Measurements from ENCODE around the gene NPC1.

The NPC1 gene

DNA sequence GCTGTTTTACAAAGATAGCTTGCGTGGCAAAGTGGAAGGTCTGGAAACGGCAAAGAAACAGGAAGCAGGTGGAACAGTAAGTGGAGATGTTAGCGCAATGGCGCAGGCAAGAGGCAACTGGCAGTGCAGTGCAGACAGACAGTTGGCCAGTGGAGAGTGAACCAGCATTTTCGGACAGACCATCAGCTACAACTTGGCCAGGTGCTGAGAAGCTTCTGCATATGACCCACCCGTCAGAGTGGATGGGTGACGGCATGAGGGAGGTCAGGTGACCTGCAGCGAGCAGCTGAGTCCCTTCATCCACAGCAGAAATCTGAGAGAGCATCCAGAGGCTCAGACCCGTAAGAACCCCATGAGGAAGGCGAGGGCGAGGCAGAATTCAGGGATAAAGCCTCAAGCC lies 33.8 kb downstream of the NPC1 start:
- ChIA-PET POLR2A (no interaction called here), CTCF (interaction anchor here (1.2 to 1.4 kb wide), 3 partner anchors 15 to 36 kb away, joined by 3 to 4 read pairs (median 3); no protein-coding TSS in a partner anchor)

DNA sequence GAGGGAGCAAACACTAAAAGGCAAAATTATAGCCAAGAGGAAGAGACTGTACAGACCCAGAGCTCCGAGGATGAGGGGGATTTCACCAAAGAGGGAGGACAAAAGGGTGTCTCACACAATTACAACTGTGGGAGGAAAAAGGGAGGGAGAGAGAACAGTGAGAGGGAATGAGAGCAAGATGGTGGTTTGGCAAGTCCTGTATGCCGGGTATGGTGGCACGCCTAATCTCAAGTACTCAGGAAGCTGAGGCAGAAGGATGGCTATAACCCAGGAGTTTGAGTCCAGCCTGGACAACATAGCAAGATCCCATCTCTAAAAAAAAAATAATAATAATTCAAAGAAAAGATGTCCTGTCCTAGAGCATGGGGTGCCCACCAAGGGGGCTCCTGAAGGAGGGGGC lies 34.3 kb downstream of the NPC1 start:
- 89% methylated on average over 1 of the region's 3 CpGs for WGBS (ENCODE audit: insufficient coverage)
- H3K4me3 ChIP-seq (ENCODE audit: control insufficient read depth in 1 of 7, extremely low read depth in 1 of 7, insufficient read depth in 4 of 7, low read depth in 2 of 7, low read length in 6 of 7) = no peak overlapping the region
- ChIA-PET POLR2A (no interaction called here), CTCF (interaction anchor here (1.2 to 1.4 kb wide), 3 partner anchors 15 to 36 kb away, joined by 3 to 4 read pairs (median 3); no protein-coding TSS in a partner anchor)
- H3K9me3 ChIP-seq (ENCODE audit: control extremely low read depth in 1 of 5, control insufficient read depth in 4 of 5, insufficient read depth in 2 of 5, low read depth in 1 of 5, low read length in 4 of 5) = no peaks in the 10 kb centered on the region
- H3K36me3 ChIP-seq (ENCODE audit: control insufficient read depth in 4 of 4, insufficient read depth in 4 of 4, low read length in 3 of 4) = peaks cover 11 to 72% (median 55%) of the 10 kb centered on the region in 4 experiments
- DNase-seq = no peak
- peaks cover 0 to 5% (median 0%) of the 10 kb centered on the region in 4 experiments for H3K4me1 ChIP-seq (ENCODE audit: control extremely low read depth in 1 of 4, control insufficient read depth in 4 of 4, insufficient read depth in 4 of 4, low read length in 3 of 4)
- H3K27ac ChIP-seq (ENCODE audit: insufficient read depth in 1 of 2, low read depth in 1 of 2, low read length in 2 of 2, poor library complexity in 1 of 2, severe bottlenecking in 2 of 2) = no peak overlapping the region
- H3K27me3 ChIP-seq (replicated peaks in 2 of 5; ENCODE audit: control insufficient read depth in 4 of 5, insufficient read depth in 5 of 5, low read length in 4 of 5) = no peaks in the 10 kb centered on the region

More for the DNA sequence above, 33.8 kb downstream of the NPC1 start:
- H3K36me3 ChIP-seq (ENCODE audit: control insufficient read depth in 4 of 4, insufficient read depth in 4 of 4, low read length in 3 of 4) = peaks cover 11 to 72% (median 56%) of the 10 kb centered on the region in 4 experiments
- no peak overlapping the region for H3K27ac ChIP-seq (ENCODE audit: insufficient read depth in 1 of 2, low read depth in 1 of 2, low read length in 2 of 2, poor library complexity in 1 of 2, severe bottlenecking in 2 of 2)
- H3K4me1 ChIP-seq (ENCODE audit: control extremely low read depth in 1 of 4, control insufficient read depth in 4 of 4, insufficient read depth in 4 of 4, low read length in 3 of 4) = peaks cover 0 to 5% (median 0%) of the 10 kb centered on the region in 4 experiments
- 84% methylated on average over 11 of the region's 11 CpGs for WGBS (ENCODE audit: insufficient coverage)
- no peaks in the 10 kb centered on the region for H3K27me3 ChIP-seq (replicated peaks in 2 of 5; ENCODE audit: control insufficient read depth in 4 of 5, insufficient read depth in 5 of 5, low read length in 4 of 5)
- H3K4me3 ChIP-seq (ENCODE audit: control insufficient read depth in 1 of 7, extremely low read depth in 1 of 7, insufficient read depth in 4 of 7, low read depth in 2 of 7, low read length in 6 of 7) = no peak overlapping the region
- no peak for DNase-seq
- no peaks in the 10 kb centered on the region for H3K9me3 ChIP-seq (ENCODE audit: control extremely low read depth in 1 of 5, control insufficient read depth in 4 of 5, insufficient read depth in 2 of 5, low read depth in 1 of 5, low read length in 4 of 5)

DNA sequence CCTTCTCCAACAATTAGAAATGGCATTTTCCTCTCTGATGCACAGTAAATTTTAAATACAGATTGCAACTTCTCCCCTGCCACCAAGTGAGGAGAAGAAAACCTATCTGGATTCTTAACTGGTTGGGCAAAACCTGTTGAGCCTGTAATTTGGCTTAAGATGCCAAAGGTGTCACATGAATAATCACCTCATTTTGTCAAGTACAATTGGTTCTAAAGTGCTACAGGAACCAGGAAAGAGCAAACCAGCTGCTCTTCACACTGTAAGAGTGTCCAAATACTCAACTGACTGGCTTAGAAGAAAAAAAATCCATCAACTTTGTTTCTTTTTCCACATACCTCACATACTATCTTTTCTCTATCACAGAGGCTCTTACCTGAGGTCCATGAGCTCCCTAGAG lies 35.4 kb downstream of the NPC1 start:
- ChIA-PET CTCF (no interaction called here), POLR2A (no interaction called here)
- Histone ChIP-seq H3K36me3 (ENCODE audit: control insufficient read depth in 4 of 4, insufficient read depth in 4 of 4, low read length in 3 of 4) (peaks cover 11 to 70% (median 48%) of the 10 kb centered on the region in 4 experiments), H3K9me3 (ENCODE audit: control extremely low read depth in 1 of 5, control insufficient read depth in 4 of 5, insufficient read depth in 2 of 5, low read depth in 1 of 5, low read length in 4 of 5) (no peaks in the 10 kb centered on the region), H3K4me1 (ENCODE audit: control extremely low read depth in 1 of 4, control insufficient read depth in 4 of 4, insufficient read depth in 4 of 4, low read length in 3 of 4) (peaks cover 0 to 7% (median 0%) of the 10 kb centered on the region in 4 experiments), H3K27me3 (replicated peaks in 2 of 5; ENCODE audit: control insufficient read depth in 4 of 5, insufficient read depth in 5 of 5, low read length in 4 of 5) (no peaks in the 10 kb centered on the region), H3K27ac (ENCODE audit: insufficient read depth in 1 of 2, low read depth in 1 of 2, low read length in 2 of 2, poor library complexity in 1 of 2, severe bottlenecking in 2 of 2) (no peak overlapping the region), H3K4me3 (ENCODE audit: control insufficient read depth in 1 of 7, extremely low read depth in 1 of 7, insufficient read depth in 4 of 7, low read depth in 2 of 7, low read length in 6 of 7) (no peak overlapping the region)
- no peak for DNase-seq

DNA sequence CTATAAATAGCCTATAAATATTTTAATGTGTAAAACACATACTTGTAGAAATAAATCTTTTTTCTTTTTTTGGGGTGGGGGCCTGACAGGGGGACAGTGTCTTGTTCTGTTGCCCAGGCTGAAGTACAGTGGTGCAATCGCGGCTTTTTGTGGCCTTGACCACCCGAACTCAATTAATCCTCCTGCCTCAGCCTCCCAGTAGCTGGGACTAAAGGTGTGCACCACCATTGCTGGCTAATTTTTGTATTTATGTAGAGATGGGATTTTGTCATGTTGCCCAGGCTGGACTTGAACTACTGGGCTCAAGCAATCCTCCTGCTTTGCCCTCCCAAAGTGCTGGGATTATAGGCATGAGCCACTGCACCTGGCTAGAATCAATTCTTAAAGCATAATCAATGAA lies 37.6 kb downstream of the NPC1 start:
- Histone ChIP-seq H3K4me3 (ENCODE audit: control insufficient read depth in 1 of 7, extremely low read depth in 1 of 7, insufficient read depth in 4 of 7, low read depth in 2 of 7, low read length in 6 of 7) (no peak overlapping the region), H3K27me3 (replicated peaks in 2 of 5; ENCODE audit: control insufficient read depth in 4 of 5, insufficient read depth in 5 of 5, low read length in 4 of 5) (no peaks in the 10 kb centered on the region), H3K4me1 (ENCODE audit: control extremely low read depth in 1 of 4, control insufficient read depth in 4 of 4, insufficient read depth in 4 of 4, low read length in 3 of 4) (peaks cover 0 to 7% (median 0%) of the 10 kb centered on the region in 4 experiments), H3K27ac (ENCODE audit: insufficient read depth in 1 of 2, low read depth in 1 of 2, low read length in 2 of 2, poor library complexity in 1 of 2, severe bottlenecking in 2 of 2) (no peak overlapping the region), H3K9me3 (ENCODE audit: control extremely low read depth in 1 of 5, control insufficient read depth in 4 of 5, insufficient read depth in 2 of 5, low read depth in 1 of 5, low read length in 4 of 5) (no peaks in the 10 kb centered on the region), H3K36me3 (ENCODE audit: control insufficient read depth in 4 of 4, insufficient read depth in 4 of 4, low read length in 3 of 4) (peaks cover 11 to 66% (median 44%) of the 10 kb centered on the region in 4 experiments)
- ChIA-PET POLR2A (no interaction called here), CTCF (interaction anchor here (1.7 kb wide), 1 partner anchor 8 kb away, joined by 4 read pairs; no protein-coding TSS in a partner anchor)
- WGBS (ENCODE audit: insufficient coverage) = no CpG with 5 or more reads among the region's 3 CpGs
- no peak for DNase-seq

DNA sequence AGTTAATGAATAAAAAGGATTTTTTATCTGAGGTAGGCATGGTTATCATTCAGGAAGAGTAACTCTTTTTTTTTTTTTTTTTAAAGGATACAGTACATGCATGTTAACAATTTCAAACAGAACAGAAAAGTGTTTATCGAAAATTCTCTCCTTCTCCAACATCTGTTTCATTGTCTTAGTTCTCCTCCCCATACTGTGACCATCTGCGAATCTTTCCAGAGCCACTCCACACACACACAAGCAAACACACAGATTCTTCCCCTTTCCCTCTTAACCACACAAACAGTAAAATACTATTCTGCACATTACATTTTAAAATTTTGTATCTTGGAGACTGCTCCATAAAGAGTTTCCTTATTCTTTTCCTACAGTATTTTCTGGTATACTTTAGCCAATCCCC lies 38.0 kb downstream of the NPC1 start:
- DNase-seq = no peak
- Histone ChIP-seq H3K4me1 (ENCODE audit: control extremely low read depth in 1 of 4, control insufficient read depth in 4 of 4, insufficient read depth in 4 of 4, low read length in 3 of 4) (peaks cover 0 to 7% (median 0%) of the 10 kb centered on the region in 4 experiments), H3K27ac (ENCODE audit: insufficient read depth in 1 of 2, low read depth in 1 of 2, low read length in 2 of 2, poor library complexity in 1 of 2, severe bottlenecking in 2 of 2) (no peak overlapping the region), H3K9me3 (ENCODE audit: control extremely low read depth in 1 of 5, control insufficient read depth in 4 of 5, insufficient read depth in 2 of 5, low read depth in 1 of 5, low read length in 4 of 5) (no peaks in the 10 kb centered on the region), H3K27me3 (replicated peaks in 2 of 5; ENCODE audit: control insufficient read depth in 4 of 5, insufficient read depth in 5 of 5, low read length in 4 of 5) (no peaks in the 10 kb centered on the region), H3K4me3 (ENCODE audit: control insufficient read depth in 1 of 7, extremely low read depth in 1 of 7, insufficient read depth in 4 of 7, low read depth in 2 of 7, low read length in 6 of 7) (no peak overlapping the region), H3K36me3 (ENCODE audit: control insufficient read depth in 4 of 4, insufficient read depth in 4 of 4, low read length in 3 of 4) (peaks cover 11 to 65% (median 44%) of the 10 kb centered on the region in 4 experiments)
- POLR2A ChIA-PET = no interaction called here
- 95% methylated on average over 2 of the region's 2 CpGs for WGBS (ENCODE audit: insufficient coverage)
- CTCF ChIA-PET = no interaction called here

DNA sequence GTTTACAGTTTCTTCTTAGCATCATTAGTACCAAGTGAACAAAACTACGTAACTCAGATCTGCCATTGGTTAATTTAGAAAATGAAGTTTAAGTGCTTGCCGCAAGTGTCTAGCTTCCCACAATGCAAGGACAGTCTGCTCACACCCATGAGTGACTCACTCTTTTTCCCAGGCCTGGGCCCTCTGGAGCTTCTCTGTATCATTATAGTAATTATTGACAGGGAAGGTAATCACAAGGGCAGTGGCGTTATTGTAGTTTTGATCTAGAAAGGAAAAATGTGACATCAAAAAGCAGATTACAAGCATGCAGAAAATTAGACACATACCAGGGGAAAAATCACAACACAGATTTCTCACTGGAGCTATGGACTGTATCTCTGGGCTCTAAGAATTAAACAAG lies 38.5 kb downstream of the NPC1 start:
- Histone ChIP-seq H3K4me1 (ENCODE audit: control extremely low read depth in 1 of 4, control insufficient read depth in 4 of 4, insufficient read depth in 4 of 4, low read length in 3 of 4) (peaks cover 0 to 8% (median 0%) of the 10 kb centered on the region in 4 experiments), H3K27me3 (replicated peaks in 2 of 5; ENCODE audit: control insufficient read depth in 4 of 5, insufficient read depth in 5 of 5, low read length in 4 of 5) (no peaks in the 10 kb centered on the region), H3K9me3 (ENCODE audit: control extremely low read depth in 1 of 5, control insufficient read depth in 4 of 5, insufficient read depth in 2 of 5, low read depth in 1 of 5, low read length in 4 of 5) (no peaks in the 10 kb centered on the region), H3K27ac (ENCODE audit: insufficient read depth in 1 of 2, low read depth in 1 of 2, low read length in 2 of 2, poor library complexity in 1 of 2, severe bottlenecking in 2 of 2) (no peak overlapping the region), H3K4me3 (ENCODE audit: control insufficient read depth in 1 of 7, extremely low read depth in 1 of 7, insufficient read depth in 4 of 7, low read depth in 2 of 7, low read length in 6 of 7) (no peak overlapping the region), H3K36me3 (ENCODE audit: control insufficient read depth in 4 of 4, insufficient read depth in 4 of 4, low read length in 3 of 4) (peaks cover 11 to 64% (median 41%) of the 10 kb centered on the region in 4 experiments)
- ChIA-PET CTCF (interaction anchor here (1.0 kb wide), 1 partner anchor 16 kb away, joined by 3 read pairs; no protein-coding TSS in a partner anchor), POLR2A (interaction anchor here (0.6 kb wide), 1 partner anchor 222 kb away, joined by 3 read pairs; no protein-coding TSS in a partner anchor)
- 100% methylated on average over 1 of the region's 3 CpGs for WGBS (ENCODE audit: insufficient coverage)
- DNase-seq = no peak

DNA sequence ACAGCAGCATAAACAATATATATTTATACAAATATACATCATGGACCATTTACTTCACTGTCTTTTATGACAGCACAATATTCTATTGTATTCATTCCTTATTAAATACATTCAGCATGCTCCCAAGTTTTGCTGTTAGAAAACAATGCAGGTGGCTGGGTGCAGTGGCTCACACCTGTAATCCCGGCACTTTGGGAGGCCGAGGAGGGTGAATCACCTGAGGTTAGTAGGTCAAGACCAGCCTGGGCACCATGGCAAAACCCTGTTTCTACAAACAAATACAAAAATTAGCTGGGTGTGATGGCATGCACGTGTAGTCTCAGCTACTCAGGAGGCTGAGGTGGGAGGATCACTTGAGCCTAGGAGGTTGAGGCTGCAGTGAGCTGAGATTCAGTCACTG lies 39.0 kb downstream of the NPC1 start:
- no peaks in the 10 kb centered on the region for H3K9me3 ChIP-seq (ENCODE audit: control extremely low read depth in 1 of 5, control insufficient read depth in 4 of 5, insufficient read depth in 2 of 5, low read depth in 1 of 5, low read length in 4 of 5)
- H3K27ac ChIP-seq (ENCODE audit: insufficient read depth in 1 of 2, low read depth in 1 of 2, low read length in 2 of 2, poor library complexity in 1 of 2, severe bottlenecking in 2 of 2) = no peak overlapping the region
- no peak for DNase-seq
- POLR2A ChIA-PET = interaction anchor here (0.6 kb wide), 1 partner anchor 222 kb away, joined by 3 read pairs; no protein-coding TSS in a partner anchor
- WGBS (ENCODE audit: insufficient coverage) = 100% methylated on average over 1 of the region's 3 CpGs
- CTCF ChIA-PET = interaction anchor here (1.0 kb wide), 1 partner anchor 16 kb away, joined by 3 read pairs; no protein-coding TSS in a partner anchor
- H3K36me3 ChIP-seq (ENCODE audit: control insufficient read depth in 4 of 4, insufficient read depth in 4 of 4, low read length in 3 of 4) = peaks cover 11 to 64% (median 40%) of the 10 kb centered on the region in 4 experiments
- no peaks in the 10 kb centered on the region for H3K27me3 ChIP-seq (replicated peaks in 2 of 5; ENCODE audit: control insufficient read depth in 4 of 5, insufficient read depth in 5 of 5, low read length in 4 of 5)
- no peak overlapping the region for H3K4me3 ChIP-seq (ENCODE audit: control insufficient read depth in 1 of 7, extremely low read depth in 1 of 7, insufficient read depth in 4 of 7, low read depth in 2 of 7, low read length in 6 of 7)
- peaks cover 0 to 13% (median 1%) of the 10 kb centered on the region in 4 experiments for H3K4me1 ChIP-seq (ENCODE audit: control extremely low read depth in 1 of 4, control insufficient read depth in 4 of 4, insufficient read depth in 4 of 4, low read length in 3 of 4)

Measured in common myeloid progenitor, CD34-positive (primary cell).